ENCODE results near the gene KRTAP10-3. TPM values are rescaled to one million over a fixed set of nuclear protein-coding genes. Genes with fewer than 3 reads are reported as not detected.

The KRTAP10-3 gene
- total and polyA plus RNA-seq, 2 of the 13 experiments (the other 11 are each of a cell fraction or from before 2014, with no cell fraction given) = not detected

GRCh38 chr21:44593598-44594405 lies 35.2 kb upstream of the KRTAP10-3 start (continued):
- TF ChIP-seq MBD4 (IDR thresholded peaks at IDR 0.05; ENCODE audit: borderline replicate concordance, low read length) (no peak), ZNF18 (CRISPR knock-in tag; IDR thresholded peaks at IDR 0.05; ENCODE audit: insufficient replicate concordance) (peak; percentile 62), ZNF441 (CRISPR knock-in tag; IDR thresholded peaks at IDR 0.05; ENCODE audit: borderline replicate concordance) (0 out of 2 replicates have a peak, but pooled peaks have one; percentile 40), ZNF563 (CRISPR knock-in tag; IDR thresholded peaks at IDR 0.05) (peak; percentile 88), ZNF605 (CRISPR knock-in tag; IDR thresholded peaks at IDR 0.05) (peak; percentile 68; the same call in 1 of the 2 replicates), XBP1 (CRISPR knock-in tag; IDR thresholded peaks at IDR 0.05) (no peak), HIVEP1 (CRISPR knock-in tag; IDR thresholded peaks at IDR 0.05) (0 out of 2 replicates have a peak, but pooled peaks have one; percentile 27), GABPB1 (CRISPR knock-in tag; IDR thresholded peaks at IDR 0.05) (peak; percentile 31; the same call in 1 of the 2 replicates), TBX2 (CRISPR knock-in tag; IDR thresholded peaks at IDR 0.05; ENCODE audit: borderline replicate concordance) (peak; percentile 94), ZSCAN9 (CRISPR knock-in tag; IDR thresholded peaks at IDR 0.05; ENCODE audit: borderline replicate concordance) (peak; percentile 68; the same call in 1 of the 2 replicates), MXD3 (CRISPR knock-in tag; IDR thresholded peaks at IDR 0.05) (peak; percentile 54; the same call in 1 of the 2 replicates), CBX5 (CRISPR knock-in tag; IDR thresholded peaks at IDR 0.05; ENCODE audit: borderline replicate concordance) (peak; percentile 79; the same call in 1 of the 2 replicates), NONO (IDR thresholded peaks at IDR 0.05) (no peak), NONO (CRISPR knock-in tag; conservative IDR thresholded peaks at IDR 0.05) (peak; percentile 83), ZNF776 (CRISPR knock-in tag; IDR thresholded peaks at IDR 0.05) (no peak), RXRB (CRISPR knock-in tag; IDR thresholded peaks at IDR 0.05; ENCODE audit: borderline replicate concordance) (peak; percentile 84; the same call in 1 of the 2 replicates), NBN (conservative IDR thresholded peaks at IDR 0.05) (no peak)
- TF ChIP-seq, protein P1, sequence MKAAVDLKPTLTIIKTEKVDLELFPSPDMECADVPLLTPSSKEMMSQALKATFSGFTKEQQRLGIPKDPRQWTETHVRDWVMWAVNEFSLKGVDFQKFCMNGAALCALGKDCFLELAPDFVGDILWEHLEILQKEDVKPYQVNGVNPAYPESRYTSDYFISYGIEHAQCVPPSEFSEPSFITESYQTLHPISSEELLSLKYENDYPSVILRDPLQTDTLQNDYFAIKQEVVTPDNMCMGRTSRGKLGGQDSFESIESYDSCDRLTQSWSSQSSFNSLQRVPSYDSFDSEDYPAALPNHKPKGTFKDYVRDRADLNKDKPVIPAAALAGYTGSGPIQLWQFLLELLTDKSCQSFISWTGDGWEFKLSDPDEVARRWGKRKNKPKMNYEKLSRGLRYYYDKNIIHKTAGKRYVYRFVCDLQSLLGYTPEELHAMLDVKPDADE (CRISPR knock-in tag; IDR thresholded peaks at IDR 0.05) = 0 out of 2 replicates have a peak, but pooled peaks have one; percentile 24
- TF ChIP-seq, protein P2, sequence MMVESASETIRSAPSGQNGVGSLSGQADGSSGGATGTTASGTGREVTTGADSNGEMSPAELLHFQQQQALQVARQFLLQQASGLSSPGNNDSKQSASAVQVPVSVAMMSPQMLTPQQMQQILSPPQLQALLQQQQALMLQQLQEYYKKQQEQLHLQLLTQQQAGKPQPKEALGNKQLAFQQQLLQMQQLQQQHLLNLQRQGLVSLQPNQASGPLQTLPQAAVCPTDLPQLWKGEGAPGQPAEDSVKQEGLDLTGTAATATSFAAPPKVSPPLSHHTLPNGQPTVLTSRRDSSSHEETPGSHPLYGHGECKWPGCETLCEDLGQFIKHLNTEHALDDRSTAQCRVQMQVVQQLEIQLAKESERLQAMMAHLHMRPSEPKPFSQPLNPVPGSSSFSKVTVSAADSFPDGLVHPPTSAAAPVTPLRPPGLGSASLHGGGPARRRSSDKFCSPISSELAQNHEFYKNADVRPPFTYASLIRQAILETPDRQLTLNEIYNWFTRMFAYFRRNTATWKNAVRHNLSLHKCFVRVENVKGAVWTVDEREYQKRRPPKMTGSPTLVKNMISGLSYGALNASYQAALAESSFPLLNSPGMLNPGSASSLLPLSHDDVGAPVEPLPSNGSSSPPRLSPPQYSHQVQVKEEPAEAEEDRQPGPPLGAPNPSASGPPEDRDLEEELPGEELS (CRISPR knock-in tag; IDR thresholded peaks at IDR 0.05) = peak; percentile 77
- TF ChIP-seq, protein P3, sequence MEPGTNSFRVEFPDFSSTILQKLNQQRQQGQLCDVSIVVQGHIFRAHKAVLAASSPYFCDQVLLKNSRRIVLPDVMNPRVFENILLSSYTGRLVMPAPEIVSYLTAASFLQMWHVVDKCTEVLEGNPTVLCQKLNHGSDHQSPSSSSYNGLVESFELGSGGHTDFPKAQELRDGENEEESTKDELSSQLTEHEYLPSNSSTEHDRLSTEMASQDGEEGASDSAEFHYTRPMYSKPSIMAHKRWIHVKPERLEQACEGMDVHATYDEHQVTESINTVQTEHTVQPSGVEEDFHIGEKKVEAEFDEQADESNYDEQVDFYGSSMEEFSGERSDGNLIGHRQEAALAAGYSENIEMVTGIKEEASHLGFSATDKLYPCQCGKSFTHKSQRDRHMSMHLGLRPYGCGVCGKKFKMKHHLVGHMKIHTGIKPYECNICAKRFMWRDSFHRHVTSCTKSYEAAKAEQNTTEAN (CRISPR knock-in tag; conservative IDR thresholded peaks at IDR 0.05) = peak; percentile 88
- TF ChIP-seq, protein P4, sequence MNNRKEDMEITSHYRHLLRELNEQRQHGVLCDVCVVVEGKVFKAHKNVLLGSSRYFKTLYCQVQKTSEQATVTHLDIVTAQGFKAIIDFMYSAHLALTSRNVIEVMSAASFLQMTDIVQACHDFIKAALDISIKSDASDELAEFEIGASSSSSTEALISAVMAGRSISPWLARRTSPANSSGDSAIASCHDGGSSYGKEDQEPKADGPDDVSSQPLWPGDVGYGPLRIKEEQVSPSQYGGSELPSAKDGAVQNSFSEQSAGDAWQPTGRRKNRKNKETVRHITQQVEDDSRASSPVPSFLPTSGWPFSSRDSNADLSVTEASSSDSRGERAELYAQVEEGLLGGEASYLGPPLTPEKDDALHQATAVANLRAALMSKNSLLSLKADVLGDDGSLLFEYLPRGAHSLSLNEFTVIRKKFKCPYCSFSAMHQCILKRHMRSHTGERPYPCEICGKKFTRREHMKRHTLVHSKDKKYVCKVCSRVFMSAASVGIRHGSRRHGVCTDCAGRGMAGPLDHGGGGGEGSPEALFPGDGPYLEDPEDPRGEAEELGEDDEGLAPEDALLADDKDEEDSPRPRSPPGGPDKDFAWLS (CRISPR knock-in tag; IDR thresholded peaks at IDR 0.05; ENCODE audit: borderline replicate concordance) = no peak
